ENCODE measurements around the gene IGSF21.

The IGSF21 gene

GRCh38 chr1:18142471-18142870 is 34.9 kb downstream of the IGSF21 start:
- no peak for TF ChIP-seq CTCF (conservative IDR thresholded peaks at IDR 0.05; ENCODE audit: low read depth, low read length)

GRCh38 chr1:18142969-18143368 is 35.4 kb downstream of the IGSF21 start:
- Histone ChIP-seq H3K9ac (no peak overlapping the region), H4K20me1 (ENCODE audit: insufficient read depth) (no peaks in the 10 kb centered on the region), H3K27me3 (ENCODE audit: insufficient read depth, low read depth) (no peaks in the 10 kb centered on the region; the same call in 1 of the 2 replicates)

More at GRCh38 chr1:18142471-18142870, 34.9 kb downstream of the IGSF21 start:
- no peaks in the 10 kb centered on the region for H3K79me2 ChIP-seq (ENCODE audit: insufficient read depth, low read depth)
- H3K4me2 ChIP-seq, result no peak overlapping the region
- H3K9ac ChIP-seq, result no peak overlapping the region
- no peak overlapping the region for H3K4me3 ChIP-seq (IDR thresholded peaks at IDR 0.05; ENCODE audit: insufficient read depth, low read depth, low read length)
- H4K20me1 ChIP-seq (ENCODE audit: insufficient read depth), result no peaks in the 10 kb centered on the region
- H3K27ac ChIP-seq, result no peak overlapping the region
- H2AFZ ChIP-seq (ENCODE audit: low read depth), result no peak overlapping the region
- no peaks in the 10 kb centered on the region; the same call in 1 of the 2 replicates for H3K27me3 ChIP-seq (ENCODE audit: insufficient read depth, low read depth)
- H3K36me3 ChIP-seq (ENCODE audit: insufficient read depth), result no peaks in the 10 kb centered on the region
- H3K4me1 ChIP-seq (ENCODE audit: low read depth, poor library complexity, severe bottlenecking), result no peaks in the 10 kb centered on the region

GRCh38 chr1:18144062-18144461 is 36.5 kb downstream of the IGSF21 start:
- Histone ChIP-seq H3K27me3 (ENCODE audit: insufficient read depth, low read depth) (peaks cover 3% of the 10 kb centered on the region; the same call in 1 of the 2 replicates), H3K4me3 (IDR thresholded peaks at IDR 0.05; ENCODE audit: insufficient read depth, low read depth, low read length) (no peak overlapping the region), H3K36me3 (ENCODE audit: insufficient read depth) (no peaks in the 10 kb centered on the region), H3K9ac (no peak overlapping the region), H3K79me2 (ENCODE audit: insufficient read depth, low read depth) (no peaks in the 10 kb centered on the region), H4K20me1 (ENCODE audit: insufficient read depth) (no peaks in the 10 kb centered on the region), H2AFZ (ENCODE audit: low read depth) (no peak overlapping the region), H3K4me2 (no peak overlapping the region), H3K4me1 (ENCODE audit: low read depth, poor library complexity, severe bottlenecking) (no peaks in the 10 kb centered on the region), H3K27ac (no peak overlapping the region)
- no peak for TF ChIP-seq CTCF (conservative IDR thresholded peaks at IDR 0.05; ENCODE audit: low read depth, low read length)

More at GRCh38 chr1:18142969-18143368, 35.4 kb downstream of the IGSF21 start:
- Histone ChIP-seq H3K79me2 (ENCODE audit: insufficient read depth, low read depth) (no peaks in the 10 kb centered on the region), H3K27ac (no peak overlapping the region), H3K36me3 (ENCODE audit: insufficient read depth) (no peaks in the 10 kb centered on the region), H3K4me2 (no peak overlapping the region), H3K4me3 (IDR thresholded peaks at IDR 0.05; ENCODE audit: insufficient read depth, low read depth, low read length) (no peak overlapping the region), H3K4me1 (ENCODE audit: low read depth, poor library complexity, severe bottlenecking) (no peaks in the 10 kb centered on the region), H2AFZ (ENCODE audit: low read depth) (no peak overlapping the region)
- TF ChIP-seq CTCF (conservative IDR thresholded peaks at IDR 0.05; ENCODE audit: low read depth, low read length), result no peak

GRCh38 chr1:18144916-18145647 is 37.5 kb downstream of the IGSF21 start:
- Histone ChIP-seq H3K4me1 (ENCODE audit: low read depth, poor library complexity, severe bottlenecking) (no peaks in the 10 kb centered on the region), H3K4me3 (IDR thresholded peaks at IDR 0.05; ENCODE audit: insufficient read depth, low read depth, low read length) (no peak overlapping the region), H3K36me3 (ENCODE audit: insufficient read depth) (no peaks in the 10 kb centered on the region), H3K9ac (no peak overlapping the region), H2AFZ (ENCODE audit: low read depth) (no peak overlapping the region), H3K27ac (no peak overlapping the region), H3K4me2 (no peak overlapping the region), H3K27me3 (ENCODE audit: insufficient read depth, low read depth) (peaks cover 3% of the 10 kb centered on the region; the same call in 1 of the 2 replicates), H4K20me1 (ENCODE audit: insufficient read depth) (no peaks in the 10 kb centered on the region), H3K79me2 (ENCODE audit: insufficient read depth, low read depth) (no peaks in the 10 kb centered on the region)
- TF ChIP-seq CTCF (conservative IDR thresholded peaks at IDR 0.05; ENCODE audit: low read depth, low read length), result no peak
